ENCODE measurements around the gene ZNF100.
"Not testable (repeated sequence)": the region's sequence is repeated elsewhere in the genome, so short reads cannot be mapped to it uniquely, and the experiment has no call there.

Gene ZNF100

DNA sequence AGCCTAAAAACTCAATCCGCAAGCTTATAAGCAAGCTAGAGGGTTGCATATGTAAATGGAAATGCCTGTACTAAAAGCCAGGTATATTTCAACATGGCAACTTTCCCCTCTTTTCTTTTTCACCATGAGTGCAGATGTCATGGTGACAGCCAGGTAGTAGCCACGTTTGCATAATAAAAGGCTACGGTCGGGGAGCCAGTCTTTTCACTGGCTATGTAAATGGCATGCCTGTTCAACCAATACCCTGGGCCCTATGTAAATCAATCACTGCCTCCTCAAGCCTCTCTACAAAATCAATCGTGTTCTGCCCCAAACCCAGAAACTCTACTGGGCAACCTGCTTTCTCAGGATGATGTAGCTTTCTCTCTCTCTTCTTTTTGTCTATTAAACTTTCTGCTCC is 87.4 kb downstream of the ZNF100 start:
- Histone ChIP-seq H3K36me3 (no peaks in the 10 kb centered on the region), H3K4me1 (ENCODE audit: control insufficient read depth in 1 of 2, insufficient read depth in 1 of 2, low read depth in 1 of 2, low read length in 1 of 2) (no peaks in the 10 kb centered on the region), H3K9me3 (no peaks in the 10 kb centered on the region), H3K27me3 (no peaks in the 10 kb centered on the region), H3K4me3 (ENCODE audit: low read depth in 1 of 2, low read length in 1 of 2) (no peak overlapping the region), H3K27ac (no peak overlapping the region)
- TF ChIP-seq, protein P1, sequence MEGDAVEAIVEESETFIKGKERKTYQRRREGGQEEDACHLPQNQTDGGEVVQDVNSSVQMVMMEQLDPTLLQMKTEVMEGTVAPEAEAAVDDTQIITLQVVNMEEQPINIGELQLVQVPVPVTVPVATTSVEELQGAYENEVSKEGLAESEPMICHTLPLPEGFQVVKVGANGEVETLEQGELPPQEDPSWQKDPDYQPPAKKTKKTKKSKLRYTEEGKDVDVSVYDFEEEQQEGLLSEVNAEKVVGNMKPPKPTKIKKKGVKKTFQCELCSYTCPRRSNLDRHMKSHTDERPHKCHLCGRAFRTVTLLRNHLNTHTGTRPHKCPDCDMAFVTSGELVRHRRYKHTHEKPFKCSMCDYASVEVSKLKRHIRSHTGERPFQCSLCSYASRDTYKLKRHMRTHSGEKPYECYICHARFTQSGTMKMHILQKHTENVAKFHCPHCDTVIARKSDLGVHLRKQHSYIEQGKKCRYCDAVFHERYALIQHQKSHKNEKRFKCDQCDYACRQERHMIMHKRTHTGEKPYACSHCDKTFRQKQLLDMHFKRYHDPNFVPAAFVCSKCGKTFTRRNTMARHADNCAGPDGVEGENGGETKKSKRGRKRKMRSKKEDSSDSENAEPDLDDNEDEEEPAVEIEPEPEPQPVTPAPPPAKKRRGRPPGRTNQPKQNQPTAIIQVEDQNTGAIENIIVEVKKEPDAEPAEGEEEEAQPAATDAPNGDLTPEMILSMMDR (IDR thresholded peaks at IDR 0.05): no peak

DNA sequence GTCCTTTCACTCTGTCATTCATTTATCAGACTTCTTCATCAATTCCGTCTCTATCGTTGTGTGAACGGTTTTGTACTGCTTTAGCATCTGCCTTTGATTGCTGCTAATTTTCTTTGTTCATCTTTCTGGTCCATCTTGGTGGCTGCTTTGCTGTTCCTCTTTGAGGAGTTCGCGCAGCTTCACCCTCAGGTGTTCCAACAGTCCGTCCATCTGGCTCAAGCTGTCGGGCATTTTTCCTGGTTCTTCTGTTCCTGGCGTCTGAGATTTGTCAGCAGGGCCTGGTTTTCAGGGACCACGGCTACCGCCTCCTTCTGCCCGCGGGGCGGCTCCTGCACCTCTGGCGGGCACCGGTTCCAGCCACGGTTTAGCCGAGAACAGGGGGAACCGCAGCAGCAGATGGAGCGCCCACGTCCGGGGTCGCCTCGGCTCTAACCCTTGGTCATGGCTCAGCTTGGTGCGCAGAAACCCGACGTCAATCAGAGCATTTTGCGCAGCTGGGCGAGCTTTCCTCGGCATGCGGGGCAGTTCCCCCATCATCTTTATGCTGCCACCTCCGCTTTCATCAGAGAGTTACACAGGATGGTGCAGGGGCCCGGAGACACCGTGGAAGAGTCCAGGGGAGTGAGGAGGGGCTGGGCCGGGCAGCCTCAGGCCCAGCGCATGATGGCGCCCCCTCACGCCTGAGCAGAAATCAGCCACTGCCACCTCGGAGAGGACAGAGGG is 89.5 kb downstream of the ZNF100 start:
- Histone ChIP-seq H3K27me3 (no peaks in the 10 kb centered on the region), H3K27ac (no peak overlapping the region), H3K4me3 (ENCODE audit: low read depth in 1 of 2, low read length in 1 of 2) (peak overlapping the region in 1 of 2 experiments; percentile 33), H3K36me3 (no peaks in the 10 kb centered on the region), H3K4me1 (ENCODE audit: control insufficient read depth in 1 of 2, insufficient read depth in 1 of 2, low read depth in 1 of 2, low read length in 1 of 2) (no peaks in the 10 kb centered on the region), H3K9me3 (no peaks in the 10 kb centered on the region)
- TF ChIP-seq, protein P1 (IDR thresholded peaks at IDR 0.05): no peak

GRCh38 chr19:21674454-21674853 is 92.9 kb downstream of the ZNF100 start:
- TF ChIP-seq, protein P1 (IDR thresholded peaks at IDR 0.05): no peak
- H3K36me3 ChIP-seq: no peaks in the 10 kb centered on the region
- H3K27me3 ChIP-seq: no peaks in the 10 kb centered on the region
- H3K4me3 ChIP-seq (ENCODE audit: low read depth in 1 of 2, low read length in 1 of 2): no peak overlapping the region
- no peak overlapping the region for H3K27ac ChIP-seq
- no peaks in the 10 kb centered on the region for H3K9me3 ChIP-seq
- no peaks in the 10 kb centered on the region for H3K4me1 ChIP-seq (ENCODE audit: control insufficient read depth in 1 of 2, insufficient read depth in 1 of 2, low read depth in 1 of 2, low read length in 1 of 2)

GRCh38 chr19:21673479-21673878 is 93.9 kb downstream of the ZNF100 start:
- not testable (repeated sequence) for H3K9me3 ChIP-seq; H3K27ac ChIP-seq; H3K36me3 ChIP-seq; H3K4me1 ChIP-seq (ENCODE audit: control insufficient read depth in 1 of 2, insufficient read depth in 1 of 2, low read depth in 1 of 2, low read length in 1 of 2); H3K27me3 ChIP-seq; H3K4me3 ChIP-seq (ENCODE audit: low read depth in 1 of 2, low read length in 1 of 2)
